ENCODE data around the gene AGAP9.
"Not testable (repeated sequence)": the region's sequence is repeated elsewhere in the genome, so short reads cannot be mapped to it uniquely, and the experiment has no call there.

The AGAP9 gene

DNA sequence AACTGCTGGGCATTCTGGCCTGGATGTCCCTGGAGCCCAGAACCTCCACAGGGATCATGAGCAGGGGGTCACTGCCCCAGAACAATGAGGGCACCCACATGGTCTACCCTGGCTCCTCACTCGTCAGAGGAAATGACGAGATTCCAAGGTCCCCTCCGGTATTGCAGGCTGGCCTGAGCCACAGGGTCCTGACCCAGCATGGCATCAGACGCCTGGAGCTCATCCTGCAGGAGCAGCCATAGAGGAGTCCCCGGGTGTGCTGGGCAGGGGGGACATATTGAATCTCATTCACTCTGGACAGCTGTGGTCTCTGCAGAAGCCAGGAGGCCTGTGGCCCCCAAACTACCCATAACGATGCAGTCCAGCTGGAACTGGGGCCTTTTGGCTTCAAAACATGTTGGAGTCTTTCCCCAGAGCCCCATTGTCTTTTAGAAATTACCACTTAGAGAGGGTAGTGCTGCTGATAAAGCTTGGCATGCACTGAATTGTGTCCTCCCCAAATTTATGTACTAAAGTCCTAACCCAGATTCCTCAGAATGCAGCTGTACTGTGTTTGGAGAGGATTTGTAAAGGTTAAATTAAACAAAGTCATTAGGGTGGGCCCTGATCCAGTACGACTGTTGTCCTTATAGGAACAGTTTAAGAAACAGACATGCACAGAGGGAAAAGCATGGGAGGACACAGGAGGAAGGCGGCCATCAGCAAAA is 67.2 kb downstream of the AGAP9 start:
- no peak for DNase-seq

DNA sequence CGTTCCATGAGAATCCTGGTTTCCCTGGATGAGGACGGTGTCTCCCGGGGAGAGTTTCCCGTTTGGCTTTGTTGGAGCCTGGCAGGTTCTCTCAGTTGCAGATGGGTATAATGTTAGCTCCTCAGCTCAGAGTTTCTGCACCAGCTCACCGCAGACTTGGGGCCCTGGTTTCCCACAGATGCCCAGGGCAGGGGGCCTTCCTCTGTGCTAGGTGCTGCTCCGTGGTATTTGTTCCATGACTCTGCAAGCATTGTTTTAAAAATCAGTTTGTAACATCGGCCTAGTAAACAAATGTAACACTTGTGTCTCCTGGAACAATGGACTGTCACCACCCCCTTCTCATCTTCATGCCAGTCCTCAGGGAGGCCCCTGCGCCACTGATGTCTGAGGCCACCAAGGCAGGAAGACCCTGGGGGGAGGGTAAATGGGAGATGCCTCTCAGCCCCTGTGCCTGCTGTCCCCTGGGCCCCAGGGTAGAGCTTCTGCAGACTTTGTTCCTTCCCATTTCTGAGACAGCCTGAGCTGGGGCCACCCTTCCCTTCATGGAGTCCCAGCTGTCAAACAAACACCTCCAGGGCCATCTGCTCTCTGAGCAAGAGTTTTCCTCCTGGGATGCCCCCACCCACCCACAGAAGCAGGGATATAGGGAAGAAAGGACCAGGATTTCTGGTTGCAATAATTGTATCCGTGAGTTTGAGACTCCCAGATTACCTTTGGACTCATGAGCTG is 67.9 kb downstream of the AGAP9 start:
- not testable (repeated sequence) for DNase-seq

DNA sequence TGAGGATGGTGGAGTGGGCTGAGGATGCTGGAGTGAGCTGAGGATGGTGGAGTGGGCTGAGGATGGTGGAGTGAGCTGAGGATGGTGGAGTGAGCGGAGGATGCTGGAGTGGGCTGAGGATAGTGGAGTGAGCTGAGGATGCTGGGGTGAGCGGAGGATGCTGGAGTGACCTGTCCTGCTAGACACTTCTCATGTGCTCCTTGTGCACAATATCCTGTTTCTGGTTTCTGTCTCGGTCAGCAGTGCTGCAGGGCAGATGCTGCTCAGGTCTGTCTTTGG is 68.7 kb downstream of the AGAP9 start:
- no peak for DNase-seq

DNA sequence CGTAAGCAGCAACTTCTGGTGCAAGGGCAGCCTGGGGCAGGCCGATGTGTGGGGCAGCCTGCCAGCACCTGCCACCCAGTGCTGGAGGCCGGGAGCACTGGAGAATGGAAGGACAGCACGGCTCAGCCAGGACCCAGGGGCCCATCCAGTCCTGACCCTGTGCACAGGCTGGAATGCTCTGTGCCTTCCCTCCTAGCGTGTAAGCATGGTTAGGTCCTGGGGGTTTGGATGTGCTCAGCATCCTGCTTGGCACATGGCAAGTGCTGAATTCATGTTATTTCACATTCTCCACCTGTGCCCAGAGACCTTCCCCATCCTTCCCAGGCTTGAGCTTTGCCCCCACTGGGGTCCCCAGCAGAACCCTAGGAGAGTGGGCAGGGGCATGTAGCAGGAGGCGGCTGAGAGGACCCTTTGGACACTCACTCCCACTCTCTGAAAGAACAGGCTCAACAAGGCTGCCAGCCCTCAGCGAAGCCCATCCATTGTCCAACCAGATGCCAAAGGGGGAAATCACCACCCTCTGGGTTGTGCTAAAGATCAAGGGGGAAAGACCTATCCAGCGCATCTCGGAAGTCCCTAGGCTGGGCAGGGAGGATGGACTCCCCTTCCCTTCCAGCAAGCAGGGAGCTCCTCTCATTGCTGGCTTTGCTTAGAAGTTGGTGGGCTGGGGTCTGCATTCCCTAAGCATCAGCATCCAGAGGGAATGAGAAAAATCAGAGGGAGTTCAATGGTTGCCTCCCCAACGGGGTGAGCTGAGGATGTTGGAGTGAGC is 69.2 kb downstream of the AGAP9 start:
- no peak for DNase-seq

DNA sequence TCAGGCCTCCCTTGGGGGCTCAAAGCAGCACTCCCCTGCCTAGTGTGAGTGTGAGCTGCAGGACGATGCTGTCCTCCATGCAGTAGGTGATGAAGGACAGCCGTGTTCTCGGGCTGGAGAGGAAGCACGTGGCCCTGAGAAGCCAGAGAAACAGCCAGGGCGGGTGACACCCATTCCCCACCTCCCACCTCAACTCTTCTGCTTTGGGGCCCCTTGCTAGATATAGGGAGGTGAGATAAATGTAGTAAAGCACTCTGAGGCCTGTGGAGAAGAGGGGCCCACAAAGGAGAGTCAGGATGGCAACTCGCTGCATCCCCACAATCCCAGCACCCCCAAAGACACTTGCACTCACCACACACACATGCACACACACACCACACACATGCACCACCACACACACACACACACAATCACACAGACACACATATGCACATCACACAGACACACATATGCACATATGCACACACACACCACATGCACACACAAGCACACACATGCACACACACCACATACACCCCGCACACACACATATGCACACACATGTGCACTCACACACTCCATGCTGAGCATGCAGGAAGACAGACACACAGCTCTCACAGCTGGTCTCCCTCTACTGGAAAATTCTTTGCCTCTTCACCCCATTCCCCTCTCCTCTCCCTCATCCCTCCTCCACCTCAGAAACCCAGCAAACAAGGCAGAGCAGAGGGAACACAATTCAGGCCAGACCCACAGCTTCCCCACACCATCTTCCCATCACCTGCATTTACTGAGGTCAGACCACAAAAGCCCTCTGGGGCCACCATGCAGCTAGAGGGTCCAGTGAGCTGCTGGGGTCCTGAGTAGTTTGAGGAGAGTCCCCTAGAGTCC is 70.1 kb downstream of the AGAP9 start:
- no peak for DNase-seq

DNA sequence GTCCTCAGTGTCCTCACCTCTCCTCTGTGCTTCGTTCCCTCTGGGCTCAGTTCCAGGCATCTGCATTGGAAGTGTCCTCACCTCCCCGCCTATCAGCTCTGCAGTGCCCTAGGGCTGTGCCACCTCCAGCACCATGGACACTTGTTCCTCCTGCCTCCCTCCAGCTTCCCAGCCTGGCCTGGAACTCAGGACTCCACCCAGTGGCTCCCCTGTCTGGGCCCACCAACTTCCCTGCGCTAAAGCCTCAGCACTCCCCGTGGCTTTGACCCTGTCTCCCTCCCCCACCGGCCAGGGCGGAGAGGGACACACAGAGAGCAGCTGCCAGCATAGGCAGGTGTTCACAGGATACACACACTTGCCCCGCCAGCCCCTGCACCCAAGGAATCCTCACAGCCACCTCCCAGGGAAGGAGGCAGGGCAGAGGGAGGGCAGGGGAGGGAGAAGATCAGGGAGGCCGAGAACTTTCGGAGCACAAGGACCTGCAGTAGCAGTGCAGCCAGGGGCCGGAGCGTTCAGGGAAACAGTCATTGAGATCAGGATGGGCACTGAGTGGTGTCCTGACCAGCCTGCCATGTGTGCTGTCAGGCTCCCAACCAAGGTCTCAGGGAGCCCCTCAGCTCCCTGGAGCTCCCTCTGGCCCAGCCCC is 70.8 kb downstream of the AGAP9 start:
- DNase-seq: no peak

DNA sequence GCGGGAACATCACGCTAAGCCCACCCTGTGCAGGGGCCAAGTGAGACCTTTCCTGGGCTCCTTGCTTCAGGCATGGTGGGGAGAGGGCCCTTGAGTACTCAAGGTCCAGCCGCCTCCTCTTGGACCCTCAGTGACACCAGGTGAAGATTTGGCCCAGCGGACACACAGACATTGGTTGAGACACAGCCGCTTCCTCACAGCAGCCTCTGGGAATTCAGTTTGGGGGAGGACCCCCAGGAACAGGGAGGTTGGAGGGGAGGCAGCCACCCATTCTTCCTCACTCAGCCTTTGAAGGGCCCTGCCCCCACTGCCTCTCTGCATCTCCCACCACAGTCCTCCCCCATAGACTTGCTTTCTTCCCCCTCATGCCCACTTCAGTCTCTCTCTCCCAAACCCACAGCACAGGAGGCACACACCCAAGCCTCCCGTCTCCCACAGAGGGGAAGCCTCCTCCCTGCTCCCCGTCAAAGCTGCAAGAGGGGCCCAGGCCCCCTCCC is 71.4 kb downstream of the AGAP9 start:
- DNase-seq: no peak
